LNCAP (cell line): ENCODE data around the gene CHD9NB.

ENCODE experiments used
- CTCF ChIP-seq: fragments of 450-650 bp; IDR thresholded peaks from 2 replicates; pipeline ENCODE4 v1.5.1; 2017; ENCODE audit warnings: mild to moderate bottlenecking

The CHD9NB gene

GRCh38 chr16:53048139-53048915, 4.4 kb downstream of the CHD9NB start:
- TF ChIP-seq CTCF: no peak

GRCh38 chr16:53045341-53046220, 7.1 kb downstream of the CHD9NB start:
- TF ChIP-seq CTCF: no peak

- no peak for TF ChIP-seq CTCF
Observed at GRCh38 chr16:53043986-53044601, 8.6 kb downstream of the CHD9NB start.

GRCh38 chr16:53043428-53043831, 9.3 kb downstream of the CHD9NB start:
- TF ChIP-seq CTCF: no peak

- TF ChIP-seq CTCF: no peak
Observed at GRCh38 chr16:53042235-53042701, 10.4 kb downstream of the CHD9NB start.

- no peak for TF ChIP-seq CTCF
Observed at GRCh38 chr16:53041320-53042051, 11.2 kb downstream of the CHD9NB start.

GRCh38 chr16:53040788-53041187, 11.9 kb downstream of the CHD9NB start:
- no peak for TF ChIP-seq CTCF
